ENCODE data around the gene MCF2L.

MCF2L gene

GRCh38 chr13:113072376-113072775, 103.4 kb downstream of the MCF2L start:
- DNase-seq (ENCODE audit: low read depth), result no peak
- no peak for TF ChIP-seq CTCF (IDR thresholded peaks at IDR 0.05; ENCODE audit: insufficient read depth, low read depth, low read length, missing control alignments)
- no peak overlapping the region for H3K4me3 ChIP-seq (ENCODE audit: low read length)

- no peak overlapping the region for H3K4me3 ChIP-seq (ENCODE audit: low read length)
- DNase-seq (ENCODE audit: low read depth), result no peak
- no peak for TF ChIP-seq CTCF (IDR thresholded peaks at IDR 0.05; ENCODE audit: insufficient read depth, low read depth, low read length, missing control alignments)
Observed at GRCh38 chr13:113073942-113074341, 104.9 kb downstream of the MCF2L start.

GRCh38 chr13:113074401-113074800, 105.4 kb downstream of the MCF2L start:
- H3K4me3 ChIP-seq (ENCODE audit: low read length), result no peak overlapping the region
- DNase-seq (ENCODE audit: low read depth), result no peak
- no peak for TF ChIP-seq CTCF (IDR thresholded peaks at IDR 0.05; ENCODE audit: insufficient read depth, low read depth, low read length, missing control alignments)

- DNase-seq (ENCODE audit: low read depth), result no peak
- no peak overlapping the region for H3K4me3 ChIP-seq (ENCODE audit: low read length)
- no peak for TF ChIP-seq CTCF (IDR thresholded peaks at IDR 0.05; ENCODE audit: insufficient read depth, low read depth, low read length, missing control alignments)
Observed at GRCh38 chr13:113074876-113075275, 105.9 kb downstream of the MCF2L start.

- H3K4me3 ChIP-seq (ENCODE audit: low read length), result no peak overlapping the region
- DNase-seq (ENCODE audit: low read depth), result no peak
- no peak for TF ChIP-seq CTCF (IDR thresholded peaks at IDR 0.05; ENCODE audit: insufficient read depth, low read depth, low read length, missing control alignments)
Observed at GRCh38 chr13:113075711-113076110, 106.7 kb downstream of the MCF2L start.

- DNase-seq (ENCODE audit: low read depth), result no peak
- no peak overlapping the region for H3K4me3 ChIP-seq (ENCODE audit: low read length)
- no peak for TF ChIP-seq CTCF (IDR thresholded peaks at IDR 0.05; ENCODE audit: insufficient read depth, low read depth, low read length, missing control alignments)
Observed at GRCh38 chr13:113076681-113077401, 107.8 kb downstream of the MCF2L start.

- no peak overlapping the region for H3K4me3 ChIP-seq (ENCODE audit: low read length)
- no peak for DNase-seq (ENCODE audit: low read depth)
- no peak for TF ChIP-seq CTCF (IDR thresholded peaks at IDR 0.05; ENCODE audit: insufficient read depth, low read depth, low read length, missing control alignments)
Observed at GRCh38 chr13:113077566-113077952, 108.5 kb downstream of the MCF2L start.

Data from epithelial cell of esophagus (primary cell).